ENCODE measurements around the gene ZNF282.
A peak's percentile ranks its signal among the peaks of the same experiment; 100 is the strongest.
"Not testable (repeated sequence)": the region's sequence is repeated elsewhere in the genome, so short reads cannot be mapped to it uniquely, and the experiment has no call there.

ZNF282 gene

GRCh38 chr7:149261829-149262617 is 66.7 kb downstream of the ZNF282 start, which contains the start of gene ZNF783:
ZNF783 (plus strand) TSS chr7:149262196; CDS start chr7:149262334, 138 bp downstream.
- H3K27me3 ChIP-seq (replicated peaks; ENCODE audit: control insufficient read depth, insufficient read depth, low read length): no peaks in the 10 kb centered on the region
- peak within 1 kb of the TSS; percentile 85 for H3K4me3 ChIP-seq (ENCODE audit: low read length)
- DNase-seq (ENCODE audit: low read depth): peak; percentile 96
- peaks cover 16% of the 10 kb centered on the region for H3K4me1 ChIP-seq (ENCODE audit: control insufficient read depth, insufficient read depth, low read length)
- H3K9me3 ChIP-seq (ENCODE audit: control insufficient read depth, low read length): no peaks in the 10 kb centered on the region
- H3K9ac ChIP-seq (ENCODE audit: low read length): peak within 1 kb of the TSS; percentile 92
- peaks cover 20% of the 10 kb centered on the region for H3K36me3 ChIP-seq (ENCODE audit: control insufficient read depth, insufficient read depth, low read length, severe bottlenecking)

- Histone ChIP-seq H3K9me3 (ENCODE audit: control insufficient read depth, low read length) (no peaks in the 10 kb centered on the region), H3K4me1 (ENCODE audit: control insufficient read depth, insufficient read depth, low read length) (peaks cover 13% of the 10 kb centered on the region), H3K36me3 (ENCODE audit: control insufficient read depth, insufficient read depth, low read length, severe bottlenecking) (peaks cover 54% of the 10 kb centered on the region), H3K4me3 (ENCODE audit: low read length) (no peak overlapping the region), H3K27me3 (replicated peaks; ENCODE audit: control insufficient read depth, insufficient read depth, low read length) (no peaks in the 10 kb centered on the region), H3K9ac (ENCODE audit: low read length) (no peak overlapping the region)
- DNase-seq (ENCODE audit: low read depth): no peak
Measured at GRCh38 chr7:149266451-149266850, 71.1 kb downstream of the ZNF282 start.

GRCh38 chr7:149267733-149268132 is 72.4 kb downstream of the ZNF282 start:
- DNase-seq (ENCODE audit: low read depth): no peak
- H3K9me3 ChIP-seq (ENCODE audit: control insufficient read depth, low read length): no peaks in the 10 kb centered on the region
- no peak overlapping the region for H3K9ac ChIP-seq (ENCODE audit: low read length)
- H3K4me1 ChIP-seq (ENCODE audit: control insufficient read depth, insufficient read depth, low read length): peaks cover 9% of the 10 kb centered on the region
- H3K36me3 ChIP-seq (ENCODE audit: control insufficient read depth, insufficient read depth, low read length, severe bottlenecking): peaks cover 66% of the 10 kb centered on the region
- H3K4me3 ChIP-seq (ENCODE audit: low read length): no peak overlapping the region
- H3K27me3 ChIP-seq (replicated peaks; ENCODE audit: control insufficient read depth, insufficient read depth, low read length): no peaks in the 10 kb centered on the region

- H3K4me1 ChIP-seq (ENCODE audit: control insufficient read depth, insufficient read depth, low read length); H3K4me3 ChIP-seq (ENCODE audit: low read length); H3K27me3 ChIP-seq (replicated peaks; ENCODE audit: control insufficient read depth, insufficient read depth, low read length); H3K9ac ChIP-seq (ENCODE audit: low read length); H3K9me3 ChIP-seq (ENCODE audit: control insufficient read depth, low read length); DNase-seq (ENCODE audit: low read depth): not testable (repeated sequence)
- H3K36me3 ChIP-seq (ENCODE audit: control insufficient read depth, insufficient read depth, low read length, severe bottlenecking): peaks cover 63% of the 10 kb centered on the region
Measured at GRCh38 chr7:149274424-149274823, 79.1 kb downstream of the ZNF282 start.
